Measurements from ENCODE around the gene TFRC. TPM values are rescaled to one million over a fixed set of nuclear protein-coding genes. Genes with fewer than 3 reads are reported as not detected.
"Not testable (repeated sequence)": the region's sequence is repeated elsewhere in the genome, so short reads cannot be mapped to it uniquely, and the experiment has no call there.

Gene TFRC
- total RNA-seq, 1 donor from 2014 or later, result 139 TPM

GRCh38 chr3:196005338-196005737 is 76.6 kb downstream of the TFRC start:
- DNase-seq (ENCODE audit: low read depth in 2 of 2), result not testable (repeated sequence)

GRCh38 chr3:196004359-196005052 is 77.4 kb downstream of the TFRC start:
- DNase-seq (ENCODE audit: low read depth in 2 of 2), result not testable (repeated sequence)

- DNase-seq (ENCODE audit: low read depth in 2 of 2), result no peak
Measured at GRCh38 chr3:196003611-196004010, 78.3 kb downstream of the TFRC start.

GRCh38 chr3:196002721-196003120 is 79.2 kb downstream of the TFRC start:
- DNase-seq (ENCODE audit: low read depth in 2 of 2), result not testable (repeated sequence)

- not testable (repeated sequence) for DNase-seq (ENCODE audit: low read depth in 2 of 2)
Measured at GRCh38 chr3:196001240-196001639, 80.7 kb downstream of the TFRC start.

GRCh38 chr3:196000360-196000950 is 81.4 kb downstream of the TFRC start:
- DNase-seq (ENCODE audit: low read depth in 2 of 2), result not testable (repeated sequence)

GRCh38 chr3:195999896-196000295 is 82.0 kb downstream of the TFRC start:
- DNase-seq (ENCODE audit: low read depth in 2 of 2), result no peak

Other genes with a start within 250 kb of the TFRC start
- gene TNK2, start 173.5 kb downstream of the TFRC start, total RNA-seq, result 8.3 and 16.1 TPM in 2 replicates
- not detected in 2 replicates for gene ZDHHC19, start 129.3 kb upstream of the TFRC start, total RNA-seq
- gene SLC51A, start 134.4 kb upstream of the TFRC start, total RNA-seq, result not detected in 2 replicates
- gene PCYT1A, start 205.6 kb upstream of the TFRC start, total RNA-seq, result 39.7 and 43.8 TPM in 2 replicates
- gene DYNLT2B, start 236.2 kb upstream of the TFRC start, total RNA-seq, result 5.9 and 6.7 TPM in 2 replicates

All from lung microvascular endothelial cell (primary cell).